ENCODE measurements around the gene ERCC6L2. TPM values are rescaled to one million over a fixed set of nuclear protein-coding genes. Genes with fewer than 3 reads are reported as not detected.

The ERCC6L2 gene
- total and polyA plus RNA-seq, 2 of the 4 experiments (the other 2 are of a cell fraction): 13.0 to 67.6 TPM

DNA sequence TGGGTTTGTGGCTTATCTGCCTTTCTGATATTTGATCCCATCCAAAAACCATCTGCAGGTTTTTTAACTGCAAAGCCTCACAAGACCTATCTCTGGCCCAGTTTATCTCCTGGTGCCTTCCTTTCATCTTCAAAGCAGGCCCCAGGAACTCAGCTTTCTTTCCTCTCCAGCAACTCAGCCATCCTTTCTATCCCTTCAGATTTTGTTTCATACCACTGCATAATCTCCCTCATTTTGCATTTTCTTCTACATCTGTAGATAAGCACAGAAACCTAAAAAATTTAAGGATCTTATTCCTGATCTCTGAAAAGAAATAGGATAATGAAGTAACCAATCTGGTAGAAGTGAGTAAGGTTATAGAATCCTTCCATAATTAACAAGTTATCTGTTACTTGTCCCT is 19.5 kb upstream of the ERCC6L2 start:
- Histone ChIP-seq H3K4me3 (ENCODE audit: insufficient read depth, low read depth, low read length) (no peak overlapping the region), H3K79me1 (ENCODE audit: low read depth in 1 of 2, low read length in 2 of 2) (peaks cover 4 to 14% of the 10 kb centered on the region in 2 experiments; a peak in 2 of 4 replicates), H3K9me1 (ENCODE audit: insufficient read depth, low read length) (peaks cover 13% of the 10 kb centered on the region; the same call in 1 of the 2 replicates), H3K18ac (ENCODE audit: low read depth, low read length) (no peak overlapping the region; the same call in 1 of the 2 replicates), H3K36me3 (ENCODE audit: control insufficient read depth, insufficient read depth, low read length) (no peaks in the 10 kb centered on the region), H2AK9ac (replicated peaks; ENCODE audit: low read depth, low read length, poor library complexity) (no peak overlapping the region), H4K20me1 (ENCODE audit: insufficient read depth, low read length) (no peaks in the 10 kb centered on the region), H3K4me2 (ENCODE audit: low read depth, low read length) (no peak overlapping the region), H4K5ac (ENCODE audit: low read depth, low read length) (no peak overlapping the region), H3K27ac (ENCODE audit: insufficient read depth, low read length) (no peak overlapping the region), H3K9me3 (ENCODE audit: control insufficient read depth, insufficient read depth, low read length) (no peaks in the 10 kb centered on the region), H3K9ac (ENCODE audit: low read depth, low read length) (no peak overlapping the region), H3K23ac (ENCODE audit: low read depth, low read length) (no peak overlapping the region), H2BK5ac (ENCODE audit: low read depth, low read length, poor library complexity, severe bottlenecking) (no peak overlapping the region), H3K56ac (ENCODE audit: extremely low read depth, insufficient read depth, low read length) (no peak overlapping the region), H2BK20ac (ENCODE audit: low read depth, low read length) (peak overlapping the region; percentile 46; the same call in 1 of the 2 replicates), H3K14ac (replicated peaks; ENCODE audit: low read depth, low read length) (no peak overlapping the region), H2BK120ac (ENCODE audit: low read depth, low read length) (no peak overlapping the region), H2AFZ (replicated peaks; ENCODE audit: low read length, poor library complexity) (no peak overlapping the region), H2BK15ac (ENCODE audit: low read depth, low read length) (no peak overlapping the region), H3K4ac (ENCODE audit: low read depth, low read length) (no peak overlapping the region), H3K27me3 (ENCODE audit: control insufficient read depth, insufficient read depth, low read length) (no peaks in the 10 kb centered on the region), H4K8ac (ENCODE audit: low read depth in 2 of 2, low read length in 2 of 2) (no peak overlapping the region), H3K4me1 (ENCODE audit: control insufficient read depth, insufficient read depth, low read length) (peaks cover 14% of the 10 kb centered on the region), H4K91ac (ENCODE audit: insufficient read depth, low read depth, low read length) (peak overlapping the region; percentile 24; the same call in 1 of the 2 replicates), H2AK5ac (ENCODE audit: low read depth, low read length) (no peak overlapping the region)
- ATAC-seq (ENCODE audit: low read depth): no peak
- DNase-seq: no peak
- in situ Hi-C loops (cut with MboI; ENCODE audit: low sequenced_read_pairs): no loop called here
- dilution Hi-C loops (cut with HindIII; ENCODE audit: low sequenced_read_pairs, unreplicated experiment): no loop called here
- TF ChIP-seq MAFK (IDR thresholded peaks at IDR 0.05; ENCODE audit: low read depth, low read length) (no peak), NFE2L2 (IDR thresholded peaks at IDR 0.05; ENCODE audit: low read depth, low read length) (no peak), RAD21 (IDR thresholded peaks at IDR 0.05; ENCODE audit: low read length) (no peak), CEBPB (IDR thresholded peaks at IDR 0.05; ENCODE audit: low read depth, low read length) (no peak), RFX5 (IDR thresholded peaks at IDR 0.05; ENCODE audit: low read depth, low read length) (no peak), BHLHE40 (IDR thresholded peaks at IDR 0.05; ENCODE audit: low read depth, low read length) (no peak), MAZ (IDR thresholded peaks at IDR 0.05; ENCODE audit: borderline replicate concordance, low read depth, low read length) (no peak), FOS (IDR thresholded peaks at IDR 0.05; ENCODE audit: low read depth, low read length) (no peak), SMC3 (IDR thresholded peaks at IDR 0.05; ENCODE audit: low read depth, low read length) (no peak), MXI1 (IDR thresholded peaks at IDR 0.05; ENCODE audit: borderline replicate concordance, low read depth, low read length) (no peak)
- TF ChIP-seq, protein P1, sequence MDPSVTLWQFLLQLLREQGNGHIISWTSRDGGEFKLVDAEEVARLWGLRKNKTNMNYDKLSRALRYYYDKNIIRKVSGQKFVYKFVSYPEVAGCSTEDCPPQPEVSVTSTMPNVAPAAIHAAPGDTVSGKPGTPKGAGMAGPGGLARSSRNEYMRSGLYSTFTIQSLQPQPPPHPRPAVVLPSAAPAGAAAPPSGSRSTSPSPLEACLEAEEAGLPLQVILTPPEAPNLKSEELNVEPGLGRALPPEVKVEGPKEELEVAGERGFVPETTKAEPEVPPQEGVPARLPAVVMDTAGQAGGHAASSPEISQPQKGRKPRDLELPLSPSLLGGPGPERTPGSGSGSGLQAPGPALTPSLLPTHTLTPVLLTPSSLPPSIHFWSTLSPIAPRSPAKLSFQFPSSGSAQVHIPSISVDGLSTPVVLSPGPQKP (IDR thresholded peaks at IDR 0.05; ENCODE audit: borderline replicate concordance, low read depth, low read length): no peak
- TF ChIP-seq, protein P2, sequence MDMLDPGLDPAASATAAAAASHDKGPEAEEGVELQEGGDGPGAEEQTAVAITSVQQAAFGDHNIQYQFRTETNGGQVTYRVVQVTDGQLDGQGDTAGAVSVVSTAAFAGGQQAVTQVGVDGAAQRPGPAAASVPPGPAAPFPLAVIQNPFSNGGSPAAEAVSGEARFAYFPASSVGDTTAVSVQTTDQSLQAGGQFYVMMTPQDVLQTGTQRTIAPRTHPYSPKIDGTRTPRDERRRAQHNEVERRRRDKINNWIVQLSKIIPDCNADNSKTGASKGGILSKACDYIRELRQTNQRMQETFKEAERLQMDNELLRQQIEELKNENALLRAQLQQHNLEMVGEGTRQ (IDR thresholded peaks at IDR 0.05; ENCODE audit: low read depth, low read length): no peak
- TF ChIP-seq, protein P3, sequence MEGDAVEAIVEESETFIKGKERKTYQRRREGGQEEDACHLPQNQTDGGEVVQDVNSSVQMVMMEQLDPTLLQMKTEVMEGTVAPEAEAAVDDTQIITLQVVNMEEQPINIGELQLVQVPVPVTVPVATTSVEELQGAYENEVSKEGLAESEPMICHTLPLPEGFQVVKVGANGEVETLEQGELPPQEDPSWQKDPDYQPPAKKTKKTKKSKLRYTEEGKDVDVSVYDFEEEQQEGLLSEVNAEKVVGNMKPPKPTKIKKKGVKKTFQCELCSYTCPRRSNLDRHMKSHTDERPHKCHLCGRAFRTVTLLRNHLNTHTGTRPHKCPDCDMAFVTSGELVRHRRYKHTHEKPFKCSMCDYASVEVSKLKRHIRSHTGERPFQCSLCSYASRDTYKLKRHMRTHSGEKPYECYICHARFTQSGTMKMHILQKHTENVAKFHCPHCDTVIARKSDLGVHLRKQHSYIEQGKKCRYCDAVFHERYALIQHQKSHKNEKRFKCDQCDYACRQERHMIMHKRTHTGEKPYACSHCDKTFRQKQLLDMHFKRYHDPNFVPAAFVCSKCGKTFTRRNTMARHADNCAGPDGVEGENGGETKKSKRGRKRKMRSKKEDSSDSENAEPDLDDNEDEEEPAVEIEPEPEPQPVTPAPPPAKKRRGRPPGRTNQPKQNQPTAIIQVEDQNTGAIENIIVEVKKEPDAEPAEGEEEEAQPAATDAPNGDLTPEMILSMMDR (conservative IDR thresholded peaks at IDR 0.05; ENCODE audit: low read depth, low read length): no peak
- intact Hi-C loops (cut with micrococcal nuclease): no loop called here
- POLR2A ChIA-PET (ENCODE audit: unreplicated experiment): no interaction called here
- no TSS peak for BruUV-seq (replicated peaks)
- CTCF ChIA-PET: no interaction called here
